HPDE6-E6E7 (cell line): ENCODE measurements around the gene HOXD10.
A peak's percentile ranks its signal among the peaks of the same experiment; 100 is the strongest.

Experiments used
- DNase-seq: peaks from one replicate; pipeline ENCODE4 v3.0.0; 2011; ENCODE audit warnings: missing footprints; ENCODE audit errors: extremely low spot score

Gene HOXD10

GRCh38 chr2:176082824-176083751 lies 33.5 kb upstream of the HOXD10 start:
- DNase-seq: no peak

DNA sequence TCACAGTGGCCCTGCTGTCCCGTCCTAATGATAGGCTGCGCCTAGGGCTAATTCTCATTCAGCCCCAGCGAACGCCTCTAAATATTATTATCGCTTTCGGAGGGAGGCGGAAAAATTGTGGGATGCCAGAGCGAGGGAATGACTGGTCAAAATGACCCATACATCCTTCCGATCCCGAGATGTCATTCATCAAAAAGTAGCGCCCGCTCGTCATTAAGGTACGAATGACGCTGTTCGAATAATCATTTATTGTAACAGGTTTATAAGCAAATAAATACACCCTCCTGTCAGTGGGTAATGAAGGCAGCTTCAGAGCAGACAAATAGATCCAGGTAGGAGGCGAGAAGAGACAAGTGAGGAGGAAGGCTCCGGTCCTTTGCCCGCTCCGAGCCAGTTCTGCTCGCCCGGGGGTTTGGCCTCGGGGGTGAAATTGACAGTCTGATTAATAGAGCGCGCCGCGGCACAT lies 32.7 kb upstream of the HOXD10 start, which contains the start of gene EVX2:
EVX2 (minus strand) TSS at position 167 of the 466 bp plus-strand sequence. CDS start 186 bp downstream, outside the sequence.
- DNase-seq: no peak

DNA sequence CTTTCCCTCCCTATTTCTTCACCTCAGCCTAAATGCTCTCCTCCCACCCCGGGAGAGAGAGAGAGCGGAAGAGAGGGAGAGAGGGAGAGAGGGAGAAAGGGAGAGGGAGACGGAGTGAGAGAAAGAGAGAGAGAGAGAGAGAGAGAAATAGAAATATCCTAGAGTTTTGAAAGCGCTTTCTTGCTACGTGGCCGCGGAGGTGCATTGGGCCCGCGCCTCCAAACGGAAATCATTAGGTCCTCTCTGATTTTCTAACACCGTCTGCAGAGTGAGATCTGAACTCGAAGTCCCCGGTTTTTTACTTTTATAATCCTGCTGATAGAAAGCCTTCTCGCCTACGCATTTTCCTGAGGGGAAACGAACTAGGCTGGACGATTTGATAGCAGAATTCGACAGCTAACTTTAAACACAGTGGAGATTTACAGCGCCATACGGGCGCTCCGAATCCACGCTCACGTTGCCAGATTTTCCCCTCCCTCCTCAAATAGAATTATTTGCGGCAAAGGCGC lies 31.9 kb upstream of the HOXD10 start:
- DNase-seq: no peak

- DNase-seq: no peak
Observed at GRCh38 chr2:176085120-176085788, 31.3 kb upstream of the HOXD10 start.

GRCh38 chr2:176085861-176086771 lies 30.5 kb upstream of the HOXD10 start:
- DNase-seq: no peak

GRCh38 chr2:176087330-176088047 lies 29.1 kb upstream of the HOXD10 start:
- no peak for DNase-seq

DNA sequence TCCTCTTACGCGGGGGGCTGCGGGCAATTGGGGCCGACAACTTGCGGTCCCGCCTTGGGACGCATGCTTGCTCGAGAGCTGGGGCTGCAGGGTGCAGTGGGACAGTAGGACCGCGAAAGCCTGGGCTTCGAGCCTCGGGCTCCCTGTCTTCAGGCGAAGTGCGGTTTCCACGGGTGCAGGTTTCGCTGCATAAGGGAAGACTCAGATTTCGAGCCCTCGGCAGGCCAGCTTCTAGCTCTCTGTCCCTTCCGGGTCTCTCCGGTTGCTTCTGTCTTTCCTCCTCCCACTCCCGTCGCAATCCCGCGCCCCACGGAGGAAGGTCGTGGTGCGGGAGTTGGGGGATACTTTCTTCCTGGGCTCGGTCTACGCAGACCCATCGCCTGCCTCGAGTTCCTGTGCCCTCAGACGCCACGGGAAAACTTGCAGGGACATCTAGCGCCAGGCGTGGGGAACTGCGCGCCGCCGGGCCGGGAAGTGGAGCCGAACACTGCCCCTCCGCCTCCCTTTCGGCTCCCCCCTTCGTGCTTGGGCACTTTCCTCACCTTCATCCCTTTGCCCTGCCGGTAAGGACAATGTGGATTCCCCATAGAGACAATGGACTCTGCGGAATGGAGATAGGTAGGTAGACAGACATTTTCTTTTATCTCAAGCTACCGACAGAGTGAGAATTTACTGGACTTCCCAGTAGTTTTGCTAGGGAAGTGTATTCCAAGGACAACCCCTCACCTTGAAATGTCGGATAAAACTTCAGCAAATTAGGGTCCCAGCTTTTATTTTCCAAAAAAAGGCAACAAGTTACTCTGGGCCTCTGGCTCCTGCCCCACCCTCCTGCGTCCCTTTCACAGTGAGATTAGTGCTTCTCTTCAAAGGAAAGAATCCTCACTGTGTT lies 28.3 kb upstream of the HOXD10 start:
- DNase-seq: peak; percentile 28

DNA sequence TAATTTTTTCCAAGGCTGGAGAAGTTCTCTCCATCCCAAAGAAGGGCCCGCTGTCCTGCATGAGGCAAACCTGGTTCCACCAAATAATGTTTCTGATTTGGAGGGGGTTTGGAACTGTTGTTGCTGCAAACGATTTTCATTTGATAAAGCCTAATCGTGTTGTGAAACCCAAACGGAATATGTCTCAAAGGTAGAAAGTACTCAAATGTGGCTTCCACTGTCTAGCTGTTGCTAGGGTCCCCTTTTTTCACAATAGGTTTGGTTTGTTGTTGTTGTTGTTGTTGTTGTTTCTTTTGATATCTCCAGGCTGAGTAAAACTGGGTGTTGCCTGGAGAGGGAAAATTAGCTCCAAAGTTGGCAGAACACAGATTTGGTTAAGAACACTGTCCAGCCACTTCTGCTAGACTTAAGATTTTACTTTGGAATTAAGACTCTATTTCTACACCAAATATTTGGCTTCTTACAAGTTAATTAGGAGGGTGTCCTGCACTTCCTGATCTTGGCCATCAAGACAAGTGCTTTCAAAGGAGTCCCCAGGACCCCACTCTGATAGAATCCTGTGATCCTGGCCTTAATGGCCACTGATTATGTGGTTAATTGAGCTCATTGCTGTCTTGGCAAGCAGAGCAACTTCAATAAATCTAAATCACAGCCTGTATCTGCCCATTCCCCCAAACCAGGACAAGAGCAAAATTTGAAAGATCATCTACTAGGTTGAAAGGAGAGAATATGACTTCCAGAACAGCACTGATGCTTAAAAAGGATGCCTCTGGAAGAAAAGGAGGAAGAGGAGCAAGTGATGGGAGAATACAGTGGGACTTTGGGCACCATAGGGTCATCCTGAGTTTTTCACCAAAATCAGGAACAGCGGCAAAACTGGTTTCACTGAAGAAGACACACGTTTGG lies 27.4 kb upstream of the HOXD10 start:
- DNase-seq: no peak

DNA sequence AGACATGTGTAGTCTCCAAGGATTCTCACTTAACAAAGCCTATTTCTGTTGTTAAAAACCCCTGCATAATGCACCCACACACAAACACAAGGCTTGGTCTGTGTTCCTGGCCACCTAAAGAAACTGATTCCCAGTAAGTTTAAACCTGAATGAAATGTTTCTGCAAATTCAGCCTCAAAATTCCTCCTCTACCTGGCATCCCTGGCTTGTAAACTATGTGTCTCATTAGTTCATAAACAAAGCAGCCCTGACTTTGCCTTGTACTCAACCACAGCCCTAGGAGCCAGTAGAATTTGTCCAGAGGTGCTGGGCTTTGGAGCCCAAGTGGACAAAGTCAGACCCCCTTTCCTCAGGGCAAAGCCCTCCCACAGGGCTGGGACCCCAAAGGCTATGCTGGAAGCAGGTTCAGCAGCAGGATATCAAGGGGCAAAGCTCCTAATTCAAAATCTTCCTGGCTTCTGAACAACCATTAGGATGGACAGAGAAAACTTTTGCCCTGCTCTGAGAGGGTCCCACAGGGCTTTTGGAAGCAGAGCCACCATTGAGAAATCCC lies 26.7 kb upstream of the HOXD10 start:
- DNase-seq: no peak

GRCh38 chr2:176090862-176091261 lies 25.7 kb upstream of the HOXD10 start:
- no peak for DNase-seq

GRCh38 chr2:176091329-176092258 lies 25.0 kb upstream of the HOXD10 start:
- DNase-seq: no peak

DNA sequence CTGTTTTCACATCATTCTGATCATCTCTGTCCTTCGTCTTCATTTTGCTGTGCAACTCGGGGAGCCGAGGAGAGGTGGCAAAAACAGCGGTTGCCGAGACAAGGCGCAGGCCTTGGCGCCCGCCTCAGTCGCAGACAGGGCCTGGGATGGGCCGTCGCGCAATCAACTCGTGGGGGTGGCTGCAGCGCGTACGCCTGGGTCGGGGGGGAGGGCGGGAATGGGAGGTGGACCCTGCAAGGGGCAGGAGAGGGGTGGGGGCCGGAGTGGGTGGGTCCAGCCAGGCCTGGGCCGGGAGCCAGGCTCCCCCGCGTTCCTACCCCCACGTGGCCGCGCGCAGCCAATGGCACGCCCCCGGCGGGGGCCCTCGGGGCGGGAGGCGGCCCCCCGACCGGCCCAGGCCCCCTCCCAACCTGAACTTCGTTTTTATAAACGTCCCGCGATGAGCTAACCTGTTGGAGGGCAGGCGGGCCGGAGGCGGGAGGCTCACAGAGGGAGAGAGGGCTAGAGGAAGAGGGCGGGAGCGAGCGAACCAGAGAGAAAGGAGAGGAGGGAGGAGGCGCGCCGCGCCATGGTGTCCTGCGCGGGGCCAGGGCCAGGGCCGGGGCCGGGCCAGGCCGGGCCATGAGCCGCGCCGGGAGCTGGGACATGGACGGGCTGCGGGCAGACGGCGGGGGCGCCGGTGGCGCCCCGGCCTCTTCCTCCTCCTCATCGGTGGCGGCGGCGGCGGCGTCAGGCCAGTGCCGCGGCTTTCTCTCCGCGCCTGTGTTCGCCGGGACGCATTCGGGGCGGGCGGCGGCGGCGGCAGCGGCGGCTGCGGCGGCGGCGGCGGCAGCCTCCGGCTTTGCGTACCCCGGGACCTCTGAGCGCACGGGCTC lies 24.1 kb upstream of the HOXD10 start, which contains the start of gene HOXD13:
HOXD13 (plus strand) TSS at position 452 of the 875 bp plus-strand sequence; CDS start at position 622, 170 bp downstream.
- DNase-seq: no peak

- no peak for DNase-seq
Observed at GRCh38 chr2:176093145-176093897, 23.3 kb upstream of the HOXD10 start.

DNA sequence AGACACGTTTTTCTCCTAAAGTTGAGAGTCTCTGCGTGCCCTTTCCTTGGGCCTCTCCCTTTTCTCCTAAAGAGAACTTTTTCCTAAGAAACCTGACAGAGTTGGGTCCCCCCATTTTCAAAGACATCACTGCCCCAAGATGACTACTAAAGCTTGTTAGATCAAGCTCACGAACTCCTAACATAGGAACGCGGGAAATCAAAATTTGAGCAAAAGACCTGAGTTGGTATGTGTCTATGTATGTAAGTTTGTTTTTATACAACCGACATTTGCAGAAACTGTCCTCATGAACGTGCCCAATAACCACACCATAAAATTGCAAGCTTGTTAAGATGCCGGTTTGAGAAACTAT lies 22.7 kb upstream of the HOXD10 start:
- no peak for DNase-seq

DNA sequence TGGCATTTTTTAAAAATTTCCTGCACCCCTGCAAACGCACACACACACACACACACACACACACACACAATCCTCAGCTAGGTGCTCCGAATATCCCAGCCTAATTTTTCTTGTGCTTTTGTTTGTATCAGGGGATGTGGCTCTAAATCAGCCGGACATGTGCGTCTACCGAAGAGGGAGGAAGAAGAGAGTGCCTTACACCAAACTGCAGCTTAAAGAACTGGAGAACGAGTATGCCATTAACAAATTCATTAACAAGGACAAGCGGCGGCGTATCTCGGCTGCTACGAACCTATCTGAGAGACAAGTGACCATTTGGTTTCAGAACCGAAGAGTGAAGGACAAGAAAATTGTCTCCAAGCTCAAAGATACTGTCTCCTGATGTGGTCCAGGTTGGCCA lies 22.2 kb upstream of the HOXD10 start:
- DNase-seq: no peak

DNA sequence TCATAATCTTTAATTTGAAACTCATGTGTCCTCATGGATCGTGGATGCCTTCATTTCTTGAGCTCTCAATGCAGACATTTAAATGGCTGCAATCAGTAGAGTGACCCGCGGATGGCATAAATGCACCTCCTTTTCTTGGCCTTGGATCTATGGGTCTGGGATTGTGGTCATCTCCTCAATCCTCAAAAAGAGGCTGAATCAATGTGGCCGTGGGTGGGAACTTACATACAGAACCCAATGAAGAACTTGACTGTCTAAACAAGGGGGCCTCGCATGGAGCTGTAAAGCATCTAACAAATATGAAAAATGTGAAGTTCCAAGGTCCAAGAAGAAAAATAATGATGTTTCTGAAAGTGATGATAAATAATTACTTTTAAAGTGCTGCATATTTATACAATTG lies 21.2 kb upstream of the HOXD10 start:
- no peak for DNase-seq
